COLO829 (cell line): ENCODE measurements around the gene IL17REL.
"Not testable (repeated sequence)": the region's sequence is repeated elsewhere in the genome, so short reads cannot be mapped to it uniquely, and the experiment has no call there.

Experiments
- DNase-seq: peaks from one replicate; pipeline ENCODE4 v3.0.0; 2012; ENCODE audit warnings: low spot score

IL17REL gene

GRCh38 chr22:50002791-50003190 lies 9.8 kb downstream of the IL17REL start:
- DNase-seq = no peak

DNA sequence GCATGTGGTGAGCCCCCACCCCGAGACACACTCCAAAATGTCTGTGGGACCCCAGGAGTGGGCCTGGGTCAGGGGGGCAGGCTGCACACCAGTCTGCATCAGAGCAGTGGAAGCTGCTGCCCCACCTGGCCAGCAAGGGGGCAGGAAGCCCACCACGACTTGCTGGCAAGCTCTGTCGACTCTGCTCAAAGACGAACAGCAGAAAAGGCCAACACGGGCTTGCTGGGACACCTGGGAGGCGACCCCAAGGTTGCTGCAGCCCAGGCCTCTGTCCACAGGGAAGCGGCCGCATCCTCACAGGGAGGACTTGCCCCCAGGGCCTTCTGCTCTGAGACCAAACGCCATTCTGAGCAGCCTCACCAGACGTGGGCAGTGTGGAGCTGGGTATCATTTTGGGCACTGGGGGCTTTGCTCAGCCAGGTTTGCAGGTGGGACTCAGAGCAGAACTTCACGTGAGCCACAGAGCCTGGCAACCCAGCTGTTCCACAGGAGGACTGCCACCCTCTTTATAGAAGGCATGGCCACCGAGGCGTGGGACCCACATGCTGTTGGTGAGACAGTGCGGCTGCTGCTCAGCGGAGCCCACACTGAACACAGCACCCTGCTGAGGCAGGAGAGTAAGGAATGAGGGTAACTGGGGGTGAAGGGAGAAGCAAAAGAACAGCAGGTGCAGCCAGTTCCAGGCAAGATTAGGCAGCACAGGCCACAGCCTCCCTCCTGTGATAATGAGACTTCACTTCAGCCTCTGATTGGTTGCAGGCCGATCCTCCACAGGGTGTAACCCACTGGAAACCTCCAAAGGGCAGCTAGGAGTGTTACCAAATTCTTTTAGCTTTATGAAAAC lies 11.0 kb downstream of the IL17REL start:
- no peak for DNase-seq

DNA sequence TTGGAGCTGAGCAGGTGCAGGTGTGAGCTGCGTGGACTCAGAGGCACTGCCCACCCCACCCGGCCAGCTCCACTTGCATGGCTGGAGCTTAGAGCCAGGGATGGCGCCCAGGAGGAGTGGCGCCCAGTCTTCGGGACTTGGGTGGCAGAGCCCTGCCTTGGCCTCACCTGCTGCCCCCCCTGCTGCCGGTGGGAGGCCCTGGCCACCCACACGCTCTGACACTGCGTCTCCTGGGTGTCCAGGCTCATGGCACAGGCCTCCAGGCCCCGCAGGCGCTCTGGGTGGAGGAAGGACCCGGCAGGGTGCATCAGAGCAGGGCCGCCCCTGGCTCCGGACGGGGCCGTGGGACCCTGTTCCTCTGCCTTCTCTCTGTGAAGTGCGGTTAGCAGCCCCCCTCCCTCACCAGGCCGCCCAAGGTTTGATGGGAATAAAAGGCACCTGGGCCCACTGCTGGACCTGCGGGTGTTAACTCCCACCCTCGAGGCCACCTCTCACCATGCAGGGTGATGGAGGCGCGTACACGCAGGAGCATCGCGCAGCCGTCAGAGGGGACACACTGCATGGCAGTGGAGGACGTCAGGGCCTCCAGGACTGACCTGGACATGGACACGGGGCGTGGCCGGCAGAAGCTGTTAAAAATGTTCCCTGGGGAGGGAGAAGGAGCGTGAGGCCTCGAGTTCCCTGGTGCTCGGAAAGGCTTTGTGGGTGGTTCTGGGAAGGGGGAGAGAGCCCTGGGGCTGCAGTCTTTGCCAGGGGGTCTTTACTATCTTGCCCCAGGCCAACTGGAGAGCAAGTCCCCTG lies 11.8 kb downstream of the IL17REL start:
- no peak for DNase-seq

DNA sequence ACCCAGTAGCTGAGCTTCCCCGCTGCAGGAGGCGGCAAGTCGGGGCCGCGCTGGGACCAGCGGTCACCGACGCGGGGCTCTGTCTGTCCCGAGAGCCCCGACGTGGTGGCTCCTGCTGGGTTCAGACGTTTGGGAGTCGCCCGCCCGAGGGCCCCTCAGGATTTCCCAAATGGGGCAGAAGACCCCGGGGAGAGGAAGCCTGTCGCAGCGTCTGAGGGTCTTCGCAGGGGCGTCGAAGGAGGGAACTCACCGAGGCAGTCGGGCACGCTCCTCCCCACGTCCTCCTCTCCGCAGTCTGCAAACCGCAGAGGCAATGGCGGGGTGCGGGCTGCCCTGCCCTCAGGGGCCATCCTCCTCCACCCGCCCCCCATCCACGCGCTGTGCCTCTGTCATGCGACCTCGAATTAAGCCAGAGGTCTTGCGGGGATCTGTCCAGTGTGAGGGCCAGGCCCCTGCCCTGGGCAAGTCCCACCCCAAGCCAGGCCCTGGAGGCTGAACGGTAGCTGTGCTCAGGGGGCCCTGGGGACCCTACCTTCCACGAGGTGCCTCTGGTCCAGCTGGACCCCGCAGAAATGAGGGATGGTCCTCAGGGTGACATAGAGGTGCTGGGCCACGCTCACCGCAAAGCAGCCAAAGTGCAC lies 12.5 kb downstream of the IL17REL start:
- no peak for DNase-seq

- no peak for DNase-seq
These were observed 13.3 kb downstream of the IL17REL start for GRCh38 chr22:49999063-49999945.

GRCh38 chr22:49998718-49999062 lies 13.9 kb downstream of the IL17REL start:
- DNase-seq = no peak

DNA sequence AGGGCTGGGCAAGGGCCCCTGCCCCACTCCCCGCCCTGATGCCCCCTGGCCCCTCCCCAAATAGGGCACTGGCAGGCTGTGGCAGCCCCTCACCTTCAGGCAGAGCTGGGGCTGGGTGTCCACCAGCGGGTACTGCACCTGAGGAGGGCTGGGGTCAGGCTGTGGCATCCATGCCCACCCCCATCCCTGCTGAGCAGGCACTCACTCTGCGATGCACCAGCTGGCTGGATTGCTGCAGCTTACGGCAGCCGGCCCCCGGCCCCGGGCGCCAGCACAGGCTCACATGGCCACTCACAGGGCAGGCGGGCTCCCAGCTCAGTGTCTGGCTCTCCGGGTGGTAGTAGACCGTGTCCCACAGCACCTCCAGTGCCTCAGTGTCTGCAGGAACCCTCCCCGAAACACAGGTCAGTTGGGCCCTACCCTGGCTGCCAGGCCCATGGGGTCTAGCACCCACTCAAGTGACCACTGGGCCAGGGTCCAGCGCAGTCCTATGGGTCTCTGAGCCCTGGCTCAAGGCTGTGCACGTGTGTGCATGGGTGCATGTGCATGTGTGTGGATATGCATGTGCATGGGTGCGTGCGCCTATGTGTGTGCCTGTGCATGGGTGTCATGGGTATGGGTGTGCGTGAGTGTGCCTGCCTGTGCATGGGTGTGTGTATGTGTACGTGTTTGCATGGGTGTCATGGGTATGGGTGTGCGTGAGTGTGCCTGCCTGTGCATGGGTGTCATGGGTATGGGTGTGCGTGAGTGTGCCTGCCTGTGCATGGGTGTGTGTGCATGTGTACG lies 14.4 kb downstream of the IL17REL start:
- DNase-seq = no peak

- DNase-seq = no peak
These were observed 15.3 kb downstream of the IL17REL start for GRCh38 chr22:49997251-49997599.

DNA sequence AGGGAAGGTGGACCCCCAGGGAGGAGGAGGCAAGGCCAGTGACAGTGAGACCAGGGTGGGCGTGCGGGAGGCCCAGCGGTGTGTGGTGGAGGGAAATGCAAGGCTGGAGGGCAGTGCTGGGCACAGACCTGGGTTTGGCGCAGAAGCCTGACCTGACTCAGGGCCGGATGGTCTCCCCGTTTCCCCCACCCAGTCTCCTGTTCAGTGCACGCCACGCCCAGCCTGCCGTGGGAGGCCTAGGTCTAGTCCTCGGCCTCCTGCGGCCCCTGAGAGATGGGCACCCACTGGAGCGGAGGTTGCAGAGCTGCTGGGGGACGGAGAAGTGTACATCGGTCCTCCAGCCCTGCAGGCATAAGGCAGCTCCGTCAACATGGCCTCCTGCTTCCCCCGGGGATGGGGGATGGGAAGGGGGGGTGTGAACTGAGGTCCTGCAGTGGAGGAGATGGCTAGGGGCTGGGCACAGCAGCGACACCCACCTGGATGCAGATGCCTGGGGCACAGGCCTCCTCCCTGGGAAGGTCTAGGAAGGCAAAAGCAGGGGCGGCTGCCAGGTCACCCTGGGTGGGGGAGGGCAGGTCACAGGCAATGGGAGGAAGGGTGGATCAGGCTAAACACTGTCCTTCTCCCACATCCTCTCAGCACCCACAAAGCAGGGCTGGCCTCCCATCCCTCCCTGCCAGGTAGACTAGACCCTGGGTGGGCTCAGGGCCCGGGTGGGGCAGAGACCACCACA lies 15.9 kb downstream of the IL17REL start:
- DNase-seq = no peak

DNA sequence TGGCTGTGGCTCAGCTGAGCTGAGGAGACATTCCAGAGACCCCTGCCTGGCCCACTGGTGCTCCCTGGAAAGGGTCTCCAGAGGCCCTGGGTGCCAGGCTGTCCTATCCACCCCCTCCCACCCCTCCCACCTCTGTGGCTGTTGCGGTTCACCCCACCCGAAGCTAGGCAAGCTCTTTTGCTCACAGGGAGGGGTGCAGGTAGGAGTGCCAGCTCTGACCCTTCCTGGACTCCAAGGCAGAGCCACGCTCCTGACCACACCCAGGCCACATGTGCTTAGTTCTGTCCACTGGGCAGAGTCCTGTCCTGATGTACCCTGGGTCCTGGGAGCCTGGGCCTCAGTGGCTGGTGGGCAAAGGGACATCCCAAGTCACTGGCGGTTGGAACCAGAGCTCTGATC lies 16.4 kb downstream of the IL17REL start:
- DNase-seq = no peak

DNA sequence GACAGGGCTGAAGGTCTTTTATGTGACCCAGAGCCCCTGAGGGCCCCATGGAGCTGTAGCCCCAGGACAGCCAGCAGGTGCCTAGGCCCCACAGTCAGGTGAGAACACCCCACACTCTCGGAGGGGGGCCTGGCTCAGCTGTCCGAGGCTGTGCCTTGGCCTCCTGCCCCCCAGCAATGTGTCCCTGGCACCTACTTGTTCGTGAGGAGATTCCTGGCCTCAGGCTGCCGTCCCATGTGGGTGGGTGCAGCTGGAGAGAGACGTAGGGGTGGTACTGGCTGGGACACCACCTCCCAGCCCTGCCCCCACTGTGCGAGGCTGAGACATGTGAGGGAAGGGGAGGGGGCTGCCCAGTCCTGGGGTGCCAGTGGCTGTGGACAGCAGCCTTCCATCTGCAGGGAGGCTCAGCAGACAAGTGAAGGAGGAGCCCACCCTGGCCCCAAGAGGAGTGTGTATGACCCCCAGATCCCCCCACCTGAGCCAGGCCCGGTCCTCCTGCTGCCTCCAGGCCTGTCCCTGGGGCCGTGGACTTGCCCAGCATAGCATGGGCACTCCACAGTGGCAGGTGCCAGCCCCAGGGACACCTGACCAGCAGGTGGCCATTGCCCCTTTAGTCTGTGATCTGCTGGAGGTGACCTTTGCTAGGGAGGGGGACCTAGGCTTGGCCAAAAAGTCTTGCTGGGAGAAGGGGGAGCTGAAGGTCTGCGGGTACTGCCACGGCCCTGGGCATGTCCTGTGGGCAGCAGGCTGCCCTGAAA lies 17.0 kb downstream of the IL17REL start:
- no peak for DNase-seq

DNA sequence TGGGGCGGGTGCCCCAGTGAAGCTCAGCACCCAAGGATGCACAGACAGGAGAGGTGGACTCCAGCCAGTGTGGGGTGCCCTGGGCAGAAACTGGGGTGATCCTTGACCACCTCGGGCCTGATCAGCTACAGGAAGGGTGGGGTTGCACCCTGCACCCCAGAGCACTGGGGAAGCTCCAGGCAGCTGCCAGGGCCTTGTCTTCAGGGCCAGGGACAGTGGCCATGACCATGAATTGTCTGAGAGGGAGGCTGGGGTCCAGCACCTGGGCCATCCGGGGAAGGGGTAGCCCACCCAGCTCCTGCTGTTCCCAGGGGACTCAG lies 17.6 kb downstream of the IL17REL start:
- no peak for DNase-seq

DNA sequence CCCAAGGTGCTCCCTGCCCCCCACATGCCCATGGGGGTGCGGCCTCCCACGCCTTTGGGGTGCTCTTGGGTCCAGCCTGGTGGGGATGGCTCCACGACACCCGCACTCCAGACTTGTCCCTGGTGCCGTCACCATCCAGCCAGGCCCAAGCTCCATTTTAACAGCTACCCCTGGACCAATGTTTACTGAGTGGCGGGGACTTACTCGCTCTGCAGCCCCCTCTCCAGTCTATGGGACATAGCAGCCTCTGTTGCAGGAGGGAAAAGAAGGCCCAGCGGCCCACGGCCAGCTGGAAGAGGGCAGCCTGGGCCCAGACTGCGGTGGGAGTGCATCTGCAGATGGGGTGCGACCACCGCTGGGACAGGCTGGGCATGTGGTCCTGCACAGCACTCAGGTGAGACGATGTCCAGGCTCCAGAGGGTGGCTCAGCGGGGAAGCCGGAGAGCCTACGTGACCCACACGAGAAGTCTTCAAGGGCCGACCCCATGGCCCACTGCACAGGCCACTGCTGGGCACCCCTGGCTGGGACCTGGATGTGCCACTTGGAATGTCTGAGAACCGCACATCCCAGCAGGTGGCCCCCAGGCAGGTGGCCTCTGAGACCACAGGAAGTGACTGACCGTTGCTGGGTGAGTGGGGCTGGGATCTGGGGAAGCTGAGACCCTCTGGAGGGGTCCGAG lies 18.1 kb downstream of the IL17REL start:
- no peak for DNase-seq

GRCh38 chr22:49993649-49994360 lies 18.8 kb downstream of the IL17REL start:
- no peak for DNase-seq

- DNase-seq = no peak
These were observed 19.5 kb downstream of the IL17REL start for GRCh38 chr22:49992921-49993648.

GRCh38 chr22:49991907-49992533 lies 20.5 kb downstream of the IL17REL start:
- DNase-seq = no peak

DNA sequence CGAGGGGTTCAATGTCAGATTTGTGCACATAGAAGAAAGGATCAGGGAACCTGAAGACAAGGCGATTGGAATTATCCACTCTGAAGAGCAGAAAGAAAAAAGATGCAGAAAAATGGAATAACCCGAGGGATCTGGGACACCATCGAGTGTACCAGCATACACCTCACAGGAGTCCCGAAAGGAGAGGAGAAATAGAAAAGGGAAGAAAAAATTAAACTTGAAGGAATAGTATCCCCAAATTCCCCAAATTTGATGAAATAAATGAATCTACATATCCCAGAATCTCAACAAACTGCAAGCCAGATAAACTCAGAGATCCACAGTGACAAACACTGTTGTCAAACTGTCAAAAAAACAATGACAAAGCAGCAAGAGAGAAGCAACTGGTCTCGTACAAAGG lies 21.4 kb downstream of the IL17REL start:
- DNase-seq = no peak

- not testable (repeated sequence) for DNase-seq
These were observed 22.7 kb downstream of the IL17REL start for GRCh38 chr22:49989826-49990225.
